GM12875 (cell line): ENCODE measurements around the gene MKI67.

Source experiments
- H3K4me3 ChIP-seq: one replicate; pipeline ENCODE4 v1.5.1; 2011; ENCODE audit warnings: low read depth, low read length, control low read depth
- CTCF ChIP-seq: IDR thresholded peaks from 2 replicates; pipeline ENCODE4 v1.5.1; 2011; ENCODE audit warnings: low read depth, mild to moderate bottlenecking, control low read depth, inconsistent platforms, low read length, moderate library complexity, borderline replicate concordance; ENCODE audit not compliant: insufficient read depth

The MKI67 gene

GRCh38 chr10:128059982-128060293, 66.3 kb downstream of the MKI67 start:
- no peak overlapping the region for H3K4me3 ChIP-seq
- no peak for TF ChIP-seq CTCF

DNA sequence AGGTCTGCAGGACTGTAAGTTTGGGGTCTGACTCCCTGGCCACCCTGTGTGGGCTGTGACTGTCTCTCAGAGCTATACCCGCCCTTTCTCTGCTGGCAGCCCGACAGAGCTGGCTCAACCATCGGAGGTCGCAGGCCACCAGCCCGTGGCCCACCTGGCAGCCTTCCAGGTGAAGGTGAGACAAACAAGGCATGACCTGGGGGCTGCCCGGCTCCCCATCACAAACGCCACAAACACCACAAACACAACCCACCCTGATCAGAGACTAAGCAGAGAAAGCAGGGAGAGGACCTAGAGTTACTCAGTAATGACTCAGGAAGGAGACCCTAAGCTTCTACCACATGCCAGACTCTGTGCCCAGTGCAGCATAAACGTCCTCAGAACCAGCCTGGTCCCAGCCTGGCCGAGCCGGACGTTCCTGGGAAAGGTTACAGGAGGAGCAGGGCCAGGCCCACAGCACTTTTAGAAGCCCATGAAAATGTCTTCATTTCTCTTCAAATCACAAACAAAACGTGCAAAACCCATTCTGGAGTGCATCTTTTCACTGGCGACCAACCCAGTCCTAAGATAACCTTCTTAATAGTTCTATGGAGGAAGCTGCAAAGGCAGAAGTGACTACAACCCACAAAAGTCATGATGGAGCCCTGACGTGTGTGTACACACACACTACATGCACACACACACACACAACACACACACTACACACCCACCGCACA, 66.8 kb downstream of the MKI67 start:
- no peak overlapping the region for H3K4me3 ChIP-seq
- no peak for TF ChIP-seq CTCF

DNA sequence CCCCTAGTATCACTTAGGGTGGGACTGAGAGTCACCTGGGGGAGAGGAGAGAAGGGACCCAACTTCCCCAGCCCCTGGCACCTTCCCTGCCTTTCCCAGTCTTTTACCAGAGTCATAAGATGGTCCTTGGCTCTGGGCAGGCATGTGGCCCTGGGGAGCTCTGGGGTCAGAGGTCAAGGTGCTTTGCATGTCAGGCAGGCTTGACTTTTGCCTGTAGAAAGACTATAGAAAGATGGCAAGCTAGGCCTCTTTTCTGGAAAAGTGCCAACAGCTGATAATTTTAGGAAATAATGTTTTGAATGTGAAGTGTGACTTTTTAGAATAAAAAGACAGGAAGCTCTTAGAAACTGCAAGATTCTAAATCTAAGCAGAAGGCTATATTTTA, 67.5 kb downstream of the MKI67 start:
- TF ChIP-seq CTCF, result no peak
- H3K4me3 ChIP-seq, result no peak overlapping the region

DNA sequence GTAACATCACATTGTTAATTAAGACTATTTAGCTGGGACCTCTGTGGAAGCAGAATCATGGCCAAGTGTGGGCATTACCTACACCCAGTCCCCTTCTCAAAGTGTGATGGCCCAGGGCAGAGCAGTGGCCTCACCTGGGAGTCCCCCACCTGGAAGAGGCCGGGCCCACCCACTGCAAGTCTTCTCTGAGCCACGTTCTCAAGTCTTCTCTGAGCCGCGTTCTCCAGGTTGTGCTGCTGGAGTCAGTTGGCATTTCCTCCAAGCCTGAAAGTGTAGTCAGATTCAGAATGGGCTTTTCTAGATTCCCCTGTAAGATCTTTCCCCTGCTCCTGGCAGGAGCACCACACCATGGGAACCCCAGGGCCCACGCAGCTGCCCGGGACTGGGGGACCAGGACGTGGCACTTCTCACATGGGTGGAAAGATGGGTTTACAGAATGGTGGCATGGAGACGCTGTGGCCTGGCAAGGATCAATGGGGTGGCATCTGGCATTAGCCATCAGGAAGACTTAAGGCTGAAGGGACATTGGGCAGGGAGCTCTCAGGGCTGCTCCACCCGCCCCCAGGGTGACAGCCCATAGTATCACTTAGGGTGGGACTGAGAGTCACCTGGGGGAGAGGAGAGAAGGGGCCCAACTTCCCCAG, 68.0 kb downstream of the MKI67 start:
- no peak overlapping the region for H3K4me3 ChIP-seq
- TF ChIP-seq CTCF, result no peak

DNA sequence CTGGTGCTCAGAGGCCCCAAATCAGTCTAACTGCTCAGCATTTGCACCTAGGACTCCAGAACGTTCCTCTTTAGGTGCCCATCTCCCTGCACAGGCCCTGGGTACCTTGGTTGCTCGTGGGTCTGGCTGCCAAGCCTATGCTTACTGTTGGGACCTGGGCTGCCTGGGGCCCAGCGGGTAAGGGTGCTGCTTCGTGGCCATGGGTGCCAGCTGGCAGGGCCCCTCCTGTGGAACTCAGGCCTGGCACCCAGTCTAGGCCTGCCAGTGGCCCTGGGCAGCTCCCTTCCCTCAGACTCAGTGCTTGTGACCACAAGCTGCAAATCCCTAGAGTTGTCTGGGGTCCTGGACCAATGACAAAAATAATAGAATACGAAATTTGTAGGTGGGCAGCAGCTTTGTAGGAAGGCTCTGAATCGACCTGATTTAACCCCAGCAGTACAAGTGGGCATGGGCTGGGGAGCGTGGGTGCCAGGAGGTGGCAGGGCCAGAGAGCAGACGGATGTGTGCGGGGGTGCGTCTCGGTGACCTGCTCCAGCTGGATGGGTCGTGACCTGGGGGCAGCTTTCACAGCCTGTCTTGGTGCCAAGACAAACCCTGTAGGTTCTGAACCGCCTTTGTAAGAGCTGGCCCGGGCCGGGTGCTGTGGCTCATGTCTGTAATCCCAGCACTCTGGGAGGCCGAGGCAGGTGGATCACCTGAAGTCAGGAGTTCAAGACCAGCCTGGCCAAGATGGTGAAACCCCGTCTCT, 69.7 kb downstream of the MKI67 start:
- TF ChIP-seq CTCF, result no peak

DNA sequence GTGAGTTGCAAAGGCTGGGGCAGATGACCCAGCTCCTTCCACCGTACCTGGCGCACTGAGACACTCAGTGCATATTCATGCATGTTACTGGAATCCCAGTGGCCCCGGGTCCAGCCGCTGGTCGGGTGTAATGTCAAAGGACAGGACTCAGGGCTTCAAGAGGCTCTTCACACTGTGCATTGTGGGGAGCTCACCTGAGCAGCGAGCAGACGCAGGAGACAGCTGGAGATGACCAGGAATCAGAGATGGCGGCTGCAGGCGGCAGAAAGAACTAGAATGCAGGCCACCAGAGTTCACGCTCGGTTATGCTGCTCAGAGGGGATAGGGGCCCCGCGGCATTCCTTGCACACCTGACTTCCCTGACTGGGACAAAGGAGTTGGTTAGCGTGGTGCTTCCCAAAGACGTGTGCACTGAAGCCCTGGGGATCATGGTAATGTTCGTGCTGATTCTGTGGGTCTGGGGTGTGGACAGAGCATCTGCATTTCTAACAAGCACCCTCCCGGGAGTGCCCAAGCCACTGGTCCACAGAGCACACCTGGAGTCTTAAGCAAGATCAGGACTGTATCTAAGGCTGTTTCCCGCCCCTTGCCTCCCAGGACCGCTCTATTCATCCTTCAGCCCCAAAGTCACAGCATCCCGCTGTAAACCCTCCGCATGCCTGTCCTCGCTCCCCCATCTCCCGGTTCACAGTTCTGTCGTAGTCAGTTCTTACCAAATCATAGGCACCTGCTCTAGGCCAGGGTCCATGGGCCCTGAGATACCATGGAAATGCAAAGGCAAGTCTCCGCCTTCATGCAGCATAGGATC, 71.0 kb downstream of the MKI67 start:
- no peak for TF ChIP-seq CTCF

More for the DNA sequence above, 69.7 kb downstream of the MKI67 start:
- no peak overlapping the region for H3K4me3 ChIP-seq

More for the DNA sequence above, 71.0 kb downstream of the MKI67 start:
- H3K4me3 ChIP-seq, result no peak overlapping the region
